ENCODE data around the gene JARID2.

The JARID2 gene

GRCh38 chr6:15477746-15478145 is 231.9 kb downstream of the JARID2 start:
- no peak for DNase-seq

GRCh38 chr6:15479761-15480160 is 233.9 kb downstream of the JARID2 start:
- no peak for DNase-seq

- no peak for DNase-seq
Observed at GRCh38 chr6:15480525-15480924, 234.7 kb downstream of the JARID2 start.

- no peak for DNase-seq
Observed at GRCh38 chr6:15481390-15482291, 235.8 kb downstream of the JARID2 start.

- DNase-seq, result no peak
Observed at GRCh38 chr6:15483060-15483459, 237.2 kb downstream of the JARID2 start.

- no peak for DNase-seq
Observed at GRCh38 chr6:15484140-15484539, 238.3 kb downstream of the JARID2 start.

GRCh38 chr6:15484821-15485220 is 239.0 kb downstream of the JARID2 start:
- DNase-seq, result no peak

GRCh38 chr6:15485936-15486335 is 240.1 kb downstream of the JARID2 start:
- DNase-seq, result no peak

- no peak for DNase-seq
Observed at GRCh38 chr6:15487262-15487661, 241.4 kb downstream of the JARID2 start.

- no peak for DNase-seq
Observed at GRCh38 chr6:15489261-15489962, 243.5 kb downstream of the JARID2 start.

GRCh38 chr6:15490242-15491100 is 244.6 kb downstream of the JARID2 start:
- no peak for DNase-seq

GRCh38 chr6:15491255-15491985 is 245.6 kb downstream of the JARID2 start:
- peak; percentile 47 for DNase-seq

- DNase-seq, result no peak
Observed at GRCh38 chr6:15491986-15492269, 246.1 kb downstream of the JARID2 start.

- DNase-seq, result no peak
Observed at GRCh38 chr6:15493437-15494168, 247.7 kb downstream of the JARID2 start.

- no peak for DNase-seq
Observed at GRCh38 chr6:15495375-15495901, 249.6 kb downstream of the JARID2 start.

- no peak for DNase-seq
Observed at GRCh38 chr6:15496345-15497131, 250.7 kb downstream of the JARID2 start.

GRCh38 chr6:15498640-15499039 is 252.8 kb downstream of the JARID2 start:
- DNase-seq, result no peak

GRCh38 chr6:15499125-15499524 is 253.3 kb downstream of the JARID2 start:
- no peak for DNase-seq

GRCh38 chr6:15499591-15499990 is 253.7 kb downstream of the JARID2 start:
- no peak for DNase-seq

- no peak for DNase-seq
Observed at GRCh38 chr6:15500078-15500740, 254.3 kb downstream of the JARID2 start.

Measured in activated CD4-positive, alpha-beta T cell treated with anti-CD3 and anti-CD28 coated beads for 1 hour (primary cell).